BE2C (cell line): ENCODE data around the gene SLC33A1.
A peak's percentile ranks its signal among the peaks of the same experiment; 100 is the strongest.
"Not testable (repeated sequence)": the region's sequence is repeated elsewhere in the genome, so short reads cannot be mapped to it uniquely, and the experiment has no call there.

ENCODE experiments used
- DNase-seq: peaks from one replicate; pipeline ENCODE4 v3.0.0-alpha.2; 2020
- H3K27me3 ChIP-seq: fragments of 250-450 bp; sonication (Bioruptor Pico); 2 replicates; pipeline ENCODE4 v1.5.1; 2020; ENCODE audit warnings: mild to moderate bottlenecking
- H3K36me3 ChIP-seq: fragments of 250-450 bp; sonication (Bioruptor Pico); 2 replicates; pipeline ENCODE4 v1.5.1; 2020; ENCODE audit warnings: mild to moderate bottlenecking
- H3K4me1 ChIP-seq: fragments of 250-450 bp; sonication (Bioruptor Pico); 2 replicates; pipeline ENCODE4 v1.5.1; 2020
- H3K4me3 ChIP-seq: 2 replicates; pipeline ENCODE4 v1.5.1; 2011; ENCODE audit warnings: low read depth, low read length
- H3K9me3 ChIP-seq: fragments of 250-450 bp; sonication (Bioruptor Pico); 2 replicates; pipeline ENCODE4 v1.5.1; 2020
- TF ChIP-seq, protein P1 (sequence below): IDR thresholded peaks from 2 replicates; pipeline ENCODE4 v1.5.1; 2012; ENCODE audit warnings: mild to moderate bottlenecking, low read depth, low read length

The SLC33A1 gene

DNA sequence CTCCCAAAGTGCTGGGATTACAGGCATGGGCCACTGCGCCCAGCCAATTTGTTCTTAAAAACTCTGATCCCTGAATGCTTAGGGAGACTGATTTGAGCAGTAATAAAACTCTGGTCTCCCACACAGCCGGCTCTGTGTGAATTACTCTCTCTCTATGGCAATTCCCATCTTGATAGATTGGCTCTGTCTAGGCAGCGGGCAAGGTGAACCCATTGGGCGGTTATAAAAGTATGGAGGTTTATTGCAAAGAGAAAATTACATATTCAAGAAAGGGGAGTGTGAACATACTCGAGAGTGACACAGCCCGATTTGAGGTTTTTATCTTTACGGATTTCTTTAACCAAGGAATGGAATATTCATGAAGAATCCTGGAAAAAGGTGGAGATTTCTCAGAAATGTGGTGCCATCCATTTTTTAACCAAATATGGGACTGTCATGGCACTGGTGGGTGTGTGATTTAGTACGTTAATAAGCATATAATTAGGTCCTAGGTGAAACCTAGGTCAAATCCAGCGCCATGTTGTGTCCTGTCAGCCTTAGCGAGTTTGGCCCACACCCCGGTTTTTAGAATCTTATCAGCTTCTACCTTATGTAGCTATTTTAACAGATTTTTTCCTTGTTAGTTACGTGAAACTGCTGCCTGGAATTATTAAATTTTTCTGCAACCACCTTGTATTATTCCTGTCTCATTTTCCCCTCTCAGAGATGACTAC is 9.0 kb upstream of the SLC33A1 start:
- H3K9me3 ChIP-seq, result no peaks in the 10 kb centered on the region; the same call in 1 of the 2 replicates
- no peaks in the 10 kb centered on the region for H3K36me3 ChIP-seq
- TF ChIP-seq, protein P1, sequence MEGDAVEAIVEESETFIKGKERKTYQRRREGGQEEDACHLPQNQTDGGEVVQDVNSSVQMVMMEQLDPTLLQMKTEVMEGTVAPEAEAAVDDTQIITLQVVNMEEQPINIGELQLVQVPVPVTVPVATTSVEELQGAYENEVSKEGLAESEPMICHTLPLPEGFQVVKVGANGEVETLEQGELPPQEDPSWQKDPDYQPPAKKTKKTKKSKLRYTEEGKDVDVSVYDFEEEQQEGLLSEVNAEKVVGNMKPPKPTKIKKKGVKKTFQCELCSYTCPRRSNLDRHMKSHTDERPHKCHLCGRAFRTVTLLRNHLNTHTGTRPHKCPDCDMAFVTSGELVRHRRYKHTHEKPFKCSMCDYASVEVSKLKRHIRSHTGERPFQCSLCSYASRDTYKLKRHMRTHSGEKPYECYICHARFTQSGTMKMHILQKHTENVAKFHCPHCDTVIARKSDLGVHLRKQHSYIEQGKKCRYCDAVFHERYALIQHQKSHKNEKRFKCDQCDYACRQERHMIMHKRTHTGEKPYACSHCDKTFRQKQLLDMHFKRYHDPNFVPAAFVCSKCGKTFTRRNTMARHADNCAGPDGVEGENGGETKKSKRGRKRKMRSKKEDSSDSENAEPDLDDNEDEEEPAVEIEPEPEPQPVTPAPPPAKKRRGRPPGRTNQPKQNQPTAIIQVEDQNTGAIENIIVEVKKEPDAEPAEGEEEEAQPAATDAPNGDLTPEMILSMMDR, result no peak
- H3K4me1 ChIP-seq, result no peaks in the 10 kb centered on the region
- no peak overlapping the region for H3K4me3 ChIP-seq
- no peaks in the 10 kb centered on the region for H3K27me3 ChIP-seq
- DNase-seq, result no peak

DNA sequence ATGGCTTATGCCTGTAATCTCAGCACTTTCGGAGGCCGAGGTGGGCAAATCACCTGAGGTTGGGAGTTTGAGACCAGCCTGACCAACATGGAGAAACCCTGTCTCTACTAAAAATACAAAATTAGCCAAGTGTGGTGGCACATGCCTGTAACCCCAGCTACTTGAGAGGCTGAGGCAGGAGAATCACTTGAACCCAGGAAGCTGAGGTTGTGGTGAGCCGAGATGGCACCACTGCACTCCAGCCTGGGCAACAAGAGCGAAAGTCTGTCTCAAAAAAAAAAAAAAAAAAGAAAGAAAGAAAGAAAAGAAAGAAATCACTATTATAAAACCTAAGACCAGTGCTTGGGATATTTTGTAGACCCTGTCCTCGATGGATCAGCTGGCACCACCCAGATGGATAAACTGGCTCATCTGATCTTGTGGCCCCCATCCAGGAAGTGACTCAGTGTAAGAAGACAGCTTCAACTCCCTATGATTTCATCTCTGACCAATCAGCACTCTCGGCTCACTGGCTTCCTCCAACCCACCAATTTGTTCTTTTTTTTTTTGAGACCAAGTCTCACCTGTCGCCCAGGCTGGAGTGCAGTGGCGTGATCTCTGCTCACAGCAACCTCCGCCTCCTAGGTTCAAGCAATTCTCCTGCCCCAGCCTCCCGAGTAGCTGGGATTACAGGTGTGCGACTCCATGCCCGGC is 8.2 kb upstream of the SLC33A1 start:
- not testable (repeated sequence) for H3K4me1 ChIP-seq, H3K36me3 ChIP-seq, H3K27me3 ChIP-seq, DNase-seq, H3K4me3 ChIP-seq, H3K9me3 ChIP-seq

DNA sequence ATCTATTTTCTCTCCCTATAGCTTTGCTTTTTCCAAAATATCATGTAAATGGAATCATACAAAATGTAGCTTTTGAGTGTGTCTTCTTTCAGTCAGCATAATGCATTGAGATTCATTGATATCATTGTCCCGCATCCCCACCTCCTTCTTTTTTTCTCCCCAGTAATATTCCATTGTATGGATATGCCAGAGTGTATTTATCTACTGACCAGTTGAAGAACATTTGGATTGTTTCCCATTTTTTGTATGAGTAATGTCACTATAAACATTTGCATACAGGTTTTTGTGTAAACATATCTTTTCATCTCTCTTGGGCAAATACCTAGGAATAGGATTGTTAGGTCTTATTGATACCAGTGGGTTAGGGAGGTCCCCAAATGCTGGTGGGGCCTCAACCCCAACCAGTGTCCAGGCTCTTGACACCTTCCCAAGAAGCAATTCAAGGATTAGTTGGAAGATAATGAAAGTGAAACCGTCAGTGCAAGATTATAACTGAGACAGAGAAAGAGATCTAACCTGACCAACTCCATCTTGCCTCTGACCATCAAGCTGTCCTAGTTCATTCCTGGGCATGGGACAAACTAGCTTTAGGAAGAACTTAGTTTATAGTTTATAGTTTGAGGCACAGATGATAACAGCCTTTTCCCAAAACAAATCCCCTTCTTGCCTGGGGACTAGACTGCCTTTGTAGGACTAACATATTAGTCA is 7.4 kb upstream of the SLC33A1 start:
- TF ChIP-seq, protein P1, result no peak
- DNase-seq, result no peak
- no peaks in the 10 kb centered on the region for H3K4me1 ChIP-seq

DNA sequence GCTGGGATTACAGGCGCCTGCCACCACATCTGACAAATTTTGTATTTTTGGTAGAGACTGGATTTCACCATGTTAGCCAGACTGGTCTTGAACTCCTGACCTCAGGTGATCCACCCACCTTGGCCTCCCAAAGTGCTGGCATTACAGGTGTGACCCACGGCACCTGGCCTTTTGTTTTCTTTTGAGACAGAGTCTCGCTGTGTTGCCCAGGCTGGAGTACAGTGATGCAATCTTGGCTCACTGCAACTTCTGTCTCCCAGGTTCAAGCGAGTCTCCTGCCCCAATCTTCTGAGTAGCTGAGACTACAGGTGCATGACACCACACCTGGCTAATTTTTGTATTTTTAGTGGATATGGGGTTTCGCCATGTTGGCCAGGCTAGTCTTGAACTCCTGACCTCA is 6.2 kb upstream of the SLC33A1 start:
- not testable (repeated sequence) for H3K9me3 ChIP-seq, H3K4me3 ChIP-seq, H3K36me3 ChIP-seq, H3K27me3 ChIP-seq, H3K4me1 ChIP-seq, DNase-seq

More for the DNA sequence above, 7.4 kb upstream of the SLC33A1 start:
- H3K4me3 ChIP-seq, result no peak overlapping the region
- H3K9me3 ChIP-seq, result no peaks in the 10 kb centered on the region; the same call in 1 of the 2 replicates
- H3K36me3 ChIP-seq, result no peaks in the 10 kb centered on the region
- no peaks in the 10 kb centered on the region for H3K27me3 ChIP-seq

DNA sequence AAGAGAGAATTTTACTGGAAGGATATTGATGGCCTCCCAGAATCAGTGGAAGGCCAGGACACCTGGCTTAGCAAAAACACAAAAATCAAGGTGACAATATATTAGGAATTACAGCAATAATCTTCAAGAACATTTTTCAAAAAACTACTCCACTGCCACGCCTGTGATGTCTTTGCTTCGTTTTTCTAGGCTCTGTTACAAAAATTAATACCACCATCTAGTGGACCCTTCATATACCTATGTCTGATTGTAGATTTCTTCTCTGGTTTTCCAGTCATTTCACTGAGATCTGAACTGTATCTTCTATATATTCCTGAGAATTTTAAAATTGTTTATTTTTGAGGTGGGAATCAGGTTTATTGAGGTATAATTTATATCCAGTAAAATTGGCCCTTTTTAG is 5.6 kb upstream of the SLC33A1 start:
- H3K36me3 ChIP-seq, result no peaks in the 10 kb centered on the region
- no peaks in the 10 kb centered on the region for H3K4me1 ChIP-seq
- no peaks in the 10 kb centered on the region; the same call in 1 of the 2 replicates for H3K9me3 ChIP-seq
- no peak for DNase-seq
- H3K4me3 ChIP-seq, result no peak overlapping the region
- H3K27me3 ChIP-seq, result no peaks in the 10 kb centered on the region
- TF ChIP-seq, protein P1, result peak; percentile 41

DNA sequence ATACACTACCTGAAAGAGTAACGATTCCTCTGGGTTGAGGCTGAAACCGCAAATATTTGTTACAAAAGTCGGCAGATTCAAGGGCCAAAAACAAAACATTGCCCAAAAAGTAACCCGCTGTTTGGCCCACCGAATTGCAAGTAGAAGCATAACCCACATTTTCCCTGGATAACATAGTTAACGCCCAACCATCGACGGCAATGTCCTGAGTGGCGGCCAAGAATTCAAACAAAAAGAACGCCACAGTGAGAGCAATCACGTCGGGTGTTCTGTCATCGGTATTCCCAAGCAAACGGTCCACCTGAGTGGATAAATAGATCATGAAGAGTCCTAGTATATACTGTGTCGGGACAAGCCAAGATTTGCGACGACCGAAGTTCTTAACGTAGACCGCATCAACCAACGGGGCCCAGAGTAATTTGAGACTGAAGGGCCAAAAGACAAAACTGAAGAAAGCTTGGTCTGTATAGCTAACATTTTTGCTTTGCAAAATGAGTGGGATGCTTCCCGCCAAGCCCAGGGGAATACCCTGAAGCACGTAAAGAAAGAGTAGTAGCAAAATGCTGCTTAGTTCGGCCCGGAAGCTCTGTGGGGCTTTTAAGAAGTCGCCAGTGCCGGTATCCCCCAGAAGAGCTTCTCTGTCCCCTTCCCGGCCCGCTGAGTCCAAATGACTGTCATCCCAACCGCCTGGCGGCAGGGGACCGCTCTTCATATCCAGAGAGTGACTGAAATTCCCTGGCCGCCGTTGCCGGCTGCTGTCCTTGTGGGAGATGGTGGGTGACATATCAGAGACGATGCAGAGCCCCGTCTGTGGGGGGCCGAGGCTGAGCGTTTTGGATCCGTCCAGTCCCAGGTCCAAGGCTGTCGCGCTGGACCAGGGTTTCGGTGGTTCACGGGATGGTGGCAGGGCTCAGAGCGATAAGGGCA is 750 bp downstream of the SLC33A1 start:
- no peaks in the 10 kb centered on the region for H3K9me3 ChIP-seq
- H3K27me3 ChIP-seq, result no peaks in the 10 kb centered on the region
- TF ChIP-seq, protein P1, result peak; percentile 13; the same call in 1 of the 2 replicates
- H3K36me3 ChIP-seq, result no peaks in the 10 kb centered on the region
- DNase-seq, result peak; percentile 41
- H3K4me1 ChIP-seq, result peaks cover 4% of the 10 kb centered on the region; the same call in 1 of the 2 replicates
- H3K4me3 ChIP-seq, result peak overlapping the region; percentile 97
